Measurements from ENCODE around the gene ZFP82. TPM values are rescaled to one million over a fixed set of nuclear protein-coding genes. Genes with fewer than 3 reads are reported as not detected.

The ZFP82 gene
- 5.7 TPM for polyA plus RNA-seq (2013, experiment 1 of 2; ENCODE audit: insufficient read length)
- 5.7 TPM for polyA plus RNA-seq (2013, experiment 2 of 2; ENCODE audit: insufficient read length)

DNA sequence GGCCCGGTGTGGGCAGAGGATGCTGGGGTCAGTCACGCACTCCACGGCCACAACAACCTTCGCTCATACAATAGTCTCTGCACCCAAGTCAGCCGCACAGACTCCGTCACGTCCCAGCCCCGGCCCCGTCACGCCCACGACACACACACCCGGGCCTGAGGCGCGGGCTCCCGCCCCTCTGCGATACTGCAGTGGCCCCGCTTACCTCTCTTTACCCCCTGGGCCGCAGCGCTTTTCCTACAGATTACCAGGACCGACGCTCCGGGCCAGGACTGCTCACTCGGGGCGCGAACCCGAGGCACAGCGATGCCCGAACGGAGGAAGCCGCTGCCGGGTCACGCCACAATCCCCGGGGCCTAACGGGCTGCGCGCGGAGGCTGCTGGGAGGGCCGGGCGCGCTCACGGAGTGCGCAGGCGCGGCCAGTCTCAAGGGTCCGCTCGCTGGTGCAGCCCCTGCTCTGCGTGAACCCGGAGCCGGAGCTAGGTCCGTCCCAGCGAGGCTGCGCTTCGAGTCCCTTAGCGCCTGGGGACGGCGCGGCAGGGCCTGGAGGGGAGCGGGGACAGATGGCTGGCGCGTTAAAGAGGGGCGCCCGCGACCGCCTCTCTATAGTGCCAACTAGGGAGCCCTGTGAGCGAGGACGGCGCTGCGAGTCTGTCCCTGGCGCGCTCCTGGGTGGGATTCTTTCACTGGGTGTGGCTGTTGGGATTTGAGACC, at the start of gene ZFP82:
Gene ZFP82, minus strand, starts transcription at position 358 of the 715 bp plus-strand sequence. CDS start 8,855 bp downstream, outside the sequence.
- peak; percentile 88 for DNase-seq

DNA sequence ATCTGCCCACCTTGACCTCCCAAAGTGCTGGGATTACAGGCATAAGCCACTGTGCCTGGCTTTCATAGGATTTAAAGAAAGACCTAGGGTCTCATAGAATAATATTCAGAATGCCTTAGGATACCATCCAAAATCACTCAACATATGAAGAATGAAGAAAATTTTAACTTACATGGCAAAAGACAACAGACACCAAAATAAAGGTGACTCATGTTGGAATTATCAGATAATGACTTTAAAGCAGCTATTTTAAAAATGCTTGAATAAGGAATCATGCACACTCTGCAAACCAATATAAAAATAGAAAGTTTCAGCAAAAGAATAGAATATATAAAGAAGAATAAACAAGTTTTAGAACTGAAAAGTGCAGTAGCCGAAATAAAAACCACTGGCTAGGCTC, 41.6 kb upstream of the ZFP82 start:
- peak; percentile 1 for DNase-seq

DNA sequence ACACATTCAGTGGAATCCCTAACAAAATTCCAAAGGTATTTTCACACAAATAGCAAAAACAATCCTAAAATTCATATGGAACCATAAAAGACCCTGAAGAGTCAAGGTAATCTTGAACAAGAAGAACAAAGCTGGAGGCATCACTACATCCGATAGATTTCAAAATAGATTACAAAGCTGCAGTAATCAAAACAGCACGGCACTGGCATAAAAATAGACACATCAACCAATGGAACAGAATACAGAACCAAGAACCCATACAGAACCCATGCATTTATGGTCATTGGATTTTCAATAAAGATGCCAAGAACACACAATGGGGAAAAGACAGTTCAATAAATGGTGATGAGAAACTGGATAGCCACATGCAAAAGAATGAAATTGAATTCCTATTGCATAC, 38.4 kb upstream of the ZFP82 start:
- DNase-seq: no peak

DNA sequence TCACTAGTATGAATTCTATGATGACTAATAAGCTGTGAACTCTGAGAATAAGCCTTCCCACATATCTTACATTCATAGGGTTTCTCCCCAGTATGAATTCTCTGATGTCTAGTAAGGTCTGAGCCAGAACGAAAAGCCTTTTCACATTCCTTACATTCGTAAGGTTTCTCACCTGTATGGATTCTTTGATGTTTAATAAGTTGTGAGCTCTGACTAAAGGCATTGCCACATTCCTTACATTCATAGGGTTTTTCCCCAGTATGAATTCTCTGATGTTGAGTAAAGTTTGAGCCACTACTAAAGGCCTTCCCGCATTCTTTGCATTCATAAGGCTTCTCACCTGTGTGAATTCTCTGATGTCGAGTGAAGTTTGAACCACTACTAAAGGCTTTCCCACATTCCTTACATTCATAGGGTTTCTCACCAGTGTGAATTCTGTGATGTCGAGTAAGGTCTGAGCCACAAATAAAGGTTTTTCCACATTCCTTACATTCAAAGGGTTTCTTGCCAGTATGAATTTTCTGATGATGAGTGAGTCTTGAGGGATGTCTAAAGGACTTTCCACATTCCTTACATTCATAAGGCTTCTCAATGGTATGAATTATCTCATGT, 30.7 kb upstream of the ZFP82 start:
- DNase-seq: peak; percentile 1

DNA sequence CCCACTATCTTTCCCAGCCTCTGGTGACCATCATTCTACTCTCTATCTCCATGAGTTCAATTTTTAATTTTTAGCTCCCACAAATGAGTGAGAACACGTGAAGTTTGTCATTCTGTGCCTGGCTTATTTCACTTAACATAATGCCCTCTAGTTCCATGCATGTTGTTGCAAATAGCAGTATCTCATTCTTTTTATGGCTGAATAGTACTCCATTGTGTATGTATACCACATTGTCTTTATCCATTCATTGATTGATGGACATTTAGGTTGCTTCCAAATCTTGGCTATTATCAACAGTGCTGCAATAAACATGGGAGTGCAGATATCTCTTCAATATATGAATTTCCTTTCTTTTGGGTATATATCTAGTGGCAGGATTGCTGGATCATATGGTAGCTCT, 22.9 kb upstream of the ZFP82 start:
- no peak for DNase-seq

DNA sequence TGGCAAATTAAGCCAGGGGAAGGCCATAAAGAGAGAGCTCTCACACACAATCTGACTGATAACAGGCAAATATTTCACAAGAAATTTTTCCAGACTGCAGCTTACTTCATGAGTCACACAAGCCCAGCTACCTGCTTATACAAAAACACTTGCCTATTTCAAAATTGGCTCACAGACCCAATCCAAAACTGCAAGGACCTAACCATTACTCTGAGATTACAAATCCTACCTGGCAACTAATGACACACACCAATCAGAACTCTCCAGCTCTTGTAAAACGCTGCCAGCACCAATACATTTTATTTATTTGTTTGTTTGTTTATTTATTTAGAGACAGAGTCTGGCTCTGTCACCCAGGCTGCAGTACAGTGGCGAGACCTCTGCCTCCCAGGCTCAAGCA, 18.1 kb upstream of the ZFP82 start:
- DNase-seq: no peak

DNA sequence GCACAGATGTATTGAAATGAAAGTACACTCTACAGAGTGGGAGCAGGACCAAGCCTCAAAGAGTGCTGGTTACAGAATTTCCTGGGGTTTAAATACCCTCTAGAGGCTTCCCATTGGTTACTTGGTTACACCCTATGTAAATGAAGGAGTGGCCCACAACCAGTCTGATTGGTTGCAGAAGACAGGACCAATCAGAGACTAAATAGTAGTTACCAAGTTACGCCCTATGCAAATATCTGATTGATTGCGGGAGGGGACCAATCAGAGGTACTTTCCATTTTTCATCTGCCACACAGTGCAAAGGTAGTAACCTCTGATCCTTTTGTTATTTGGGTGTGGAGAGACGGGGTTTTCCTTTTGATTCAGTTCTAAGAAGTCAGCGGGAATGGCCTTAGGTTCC, 5.5 kb upstream of the ZFP82 start:
- DNase-seq: no peak

DNA sequence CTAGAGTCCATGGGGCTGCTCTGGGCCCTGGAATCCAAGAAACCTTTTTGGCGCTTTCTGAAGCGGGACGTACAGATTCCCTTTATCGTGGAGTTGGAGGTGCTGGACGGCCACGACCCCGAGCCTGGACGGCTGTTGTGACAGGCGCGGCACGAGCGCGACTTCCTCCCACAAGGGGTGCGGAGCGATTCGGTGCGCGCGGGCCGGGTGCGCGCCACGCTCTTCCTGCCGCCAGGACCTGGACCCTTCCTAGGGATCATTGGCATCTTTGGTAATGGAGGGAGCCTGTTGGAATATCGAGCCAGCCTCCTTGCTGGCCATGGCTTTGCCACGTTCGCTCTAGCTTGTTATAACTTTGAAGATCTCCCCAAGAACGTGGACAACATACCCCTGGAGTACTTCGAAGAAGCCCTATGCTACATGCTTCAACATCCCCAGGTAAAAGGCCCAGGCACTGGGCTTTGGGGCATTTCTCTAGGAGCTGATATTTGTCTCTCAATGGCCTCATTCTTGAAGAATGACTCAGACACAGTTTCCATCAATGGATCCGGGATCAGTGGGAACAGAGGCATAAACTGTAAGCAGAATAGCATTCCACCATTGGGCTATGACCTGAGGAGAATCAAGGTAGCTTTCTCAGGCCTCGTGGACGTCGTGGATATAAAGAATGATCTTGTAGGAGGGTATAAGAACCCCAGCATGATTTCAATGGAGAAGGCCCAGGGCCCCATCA, 3.5 kb upstream of the ZFP82 start:
- DNase-seq: peak; percentile 4

DNA sequence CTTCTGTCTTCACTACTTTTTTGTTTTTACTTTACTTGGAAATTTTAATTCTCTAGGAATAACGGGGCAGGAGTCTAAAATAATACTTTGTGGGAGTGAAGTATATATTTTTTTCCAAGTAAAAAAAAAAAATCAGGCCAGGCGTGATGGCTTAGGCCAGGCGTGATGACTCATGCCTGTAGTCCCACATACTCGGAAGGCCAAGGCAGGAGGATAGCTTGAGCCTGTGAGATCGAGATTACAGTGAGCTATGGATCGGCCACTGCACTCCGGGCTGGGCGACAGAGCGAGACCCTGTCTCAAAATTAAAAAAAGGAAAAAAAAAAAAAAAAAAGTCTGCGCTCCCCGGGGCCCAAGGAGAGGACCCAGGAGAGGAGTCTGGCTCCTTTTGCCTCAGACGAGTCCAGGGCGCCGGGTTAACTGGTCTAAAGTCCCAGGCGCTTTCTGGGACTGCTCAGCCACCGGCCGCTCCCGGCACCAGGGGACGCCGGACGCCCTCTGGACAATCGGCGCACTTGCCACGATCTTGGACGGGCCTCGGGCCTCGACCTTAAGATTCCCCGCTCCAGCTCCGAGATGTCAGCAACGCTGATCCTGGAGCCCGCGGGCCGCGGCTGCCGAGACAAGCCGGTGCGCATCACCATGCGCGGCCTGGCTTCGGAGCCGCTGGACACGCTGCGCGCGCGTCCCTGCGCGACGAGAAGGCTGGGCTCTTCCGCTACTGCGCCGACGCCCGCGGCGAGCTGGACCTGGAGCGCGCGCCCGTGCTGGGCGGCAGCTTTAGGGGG, 2.7 kb upstream of the ZFP82 start:
- DNase-seq: peak; percentile 36

DNA sequence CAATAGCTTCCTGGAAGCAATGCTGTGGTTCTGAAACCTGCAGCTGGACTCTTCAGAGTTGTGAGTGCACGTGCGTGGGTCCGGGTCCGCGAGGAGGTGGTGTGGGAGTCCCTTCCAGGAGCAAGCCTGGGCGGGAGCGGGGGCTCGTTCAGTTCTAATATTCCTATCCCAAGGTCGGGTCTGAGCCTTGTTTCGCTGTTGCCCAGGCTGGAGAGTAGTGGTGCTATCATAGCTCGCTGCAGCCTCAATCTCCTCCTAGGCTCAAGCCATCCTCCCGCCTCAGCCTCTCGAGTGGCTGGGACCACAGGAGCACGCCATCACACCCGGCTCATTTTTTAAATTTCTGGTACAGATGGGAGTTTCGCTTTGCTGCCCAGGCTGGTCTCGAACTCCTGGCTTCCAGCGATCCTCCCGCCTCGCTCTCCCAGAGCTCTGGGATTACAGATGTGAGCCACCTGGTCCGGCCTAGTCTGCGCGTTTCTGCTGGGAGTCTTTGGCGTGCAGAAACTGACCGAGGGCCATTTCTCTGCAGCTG, 625 bp downstream of the ZFP82 start:
- no peak for DNase-seq

DNA sequence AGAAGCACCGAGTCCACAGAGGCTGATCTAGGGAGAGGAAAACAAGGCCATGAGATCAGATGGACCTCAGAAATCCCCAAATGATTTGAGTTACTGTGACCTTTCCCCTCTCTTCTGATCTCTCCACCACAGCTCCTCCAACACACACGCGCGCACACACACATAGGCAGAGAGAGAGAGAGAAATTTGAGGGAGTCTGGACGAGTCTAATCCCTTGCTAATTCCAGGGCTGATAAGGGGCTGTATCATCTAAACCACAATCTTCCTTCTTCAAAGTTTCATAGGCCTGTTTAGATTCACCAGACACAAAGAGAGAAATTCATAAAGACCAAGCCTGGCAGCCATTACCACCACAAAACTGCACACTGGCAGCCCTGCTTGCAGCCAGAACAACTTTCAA, 8.6 kb downstream of the ZFP82 start:
- DNase-seq: no peak

DNA sequence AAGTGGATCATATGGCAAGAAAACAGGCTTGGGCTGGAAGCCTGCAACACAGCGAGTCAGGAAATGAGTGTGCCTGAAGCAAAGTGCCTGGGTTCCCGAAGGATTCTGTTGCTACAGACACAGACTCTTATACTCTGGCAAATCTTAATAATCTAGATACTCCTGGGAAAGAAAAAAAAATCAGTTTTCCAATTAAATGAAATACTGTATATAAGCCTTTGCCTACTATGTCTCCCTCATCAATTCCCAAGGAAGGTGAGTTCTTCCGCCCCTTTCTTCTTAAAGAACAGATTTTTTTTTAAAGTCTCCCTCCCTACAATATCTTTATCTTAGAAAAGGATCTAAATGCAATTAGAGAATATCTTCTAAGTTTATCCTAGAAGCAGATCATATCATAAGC, 10.3 kb downstream of the ZFP82 start:
- DNase-seq: no peak

DNA sequence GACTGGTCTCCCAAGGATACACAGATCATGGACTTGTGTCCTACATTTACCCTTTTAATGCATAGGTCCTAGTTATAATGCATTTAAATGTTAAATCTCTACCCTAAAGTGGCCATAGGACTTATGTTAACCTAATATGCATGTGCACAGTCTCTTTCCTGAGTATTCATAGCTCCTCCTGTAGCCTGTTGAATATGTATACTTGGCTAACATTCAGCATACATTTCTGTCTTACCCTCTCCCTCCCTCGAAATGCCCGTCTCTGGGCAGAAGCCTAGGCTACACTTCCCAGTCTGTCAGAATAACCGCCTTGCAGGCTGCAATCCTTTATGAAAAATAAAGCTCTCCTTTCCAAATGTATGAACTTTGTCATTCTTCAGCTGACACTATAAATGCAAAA, 13.9 kb downstream of the ZFP82 start:
- DNase-seq: no peak

DNA sequence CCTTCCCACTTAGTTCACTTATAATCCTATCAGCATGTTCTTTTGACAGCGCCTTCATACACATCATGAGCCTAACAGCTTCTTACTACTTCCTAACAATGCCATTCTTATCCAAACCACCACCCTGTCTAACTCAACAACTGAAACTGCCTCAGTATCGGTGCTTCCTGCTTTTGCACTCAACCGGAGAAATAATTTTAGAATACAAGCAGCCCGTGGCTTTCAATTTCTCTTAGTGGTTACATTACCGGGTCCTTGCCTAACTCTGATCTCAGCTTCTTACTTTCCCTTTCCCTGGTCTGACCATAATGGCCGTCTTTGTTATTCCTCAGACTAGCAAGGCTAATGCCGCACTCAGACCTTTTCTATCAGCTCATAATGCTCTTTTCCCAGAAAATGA, 17.0 kb downstream of the ZFP82 start:
- no peak for DNase-seq

DNA sequence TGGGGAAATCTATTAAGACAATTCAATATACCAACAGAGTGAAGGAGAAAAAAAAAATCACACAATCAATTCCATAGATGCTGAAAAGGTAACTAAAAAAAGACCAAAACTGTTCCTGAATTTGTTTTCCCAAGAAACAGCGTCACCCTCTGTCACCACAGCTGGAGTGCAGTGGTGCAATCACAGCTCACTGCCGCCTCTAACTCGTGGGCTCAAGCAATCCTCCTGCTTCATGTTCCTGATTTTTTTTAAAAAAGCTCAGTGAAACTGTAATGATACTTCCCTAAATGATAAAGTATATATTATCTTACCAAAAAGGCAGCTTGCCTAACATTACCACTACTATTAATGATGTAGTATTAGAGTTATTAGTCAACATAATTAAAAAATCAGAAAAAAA, 19.9 kb downstream of the ZFP82 start:
- no peak for DNase-seq

DNA sequence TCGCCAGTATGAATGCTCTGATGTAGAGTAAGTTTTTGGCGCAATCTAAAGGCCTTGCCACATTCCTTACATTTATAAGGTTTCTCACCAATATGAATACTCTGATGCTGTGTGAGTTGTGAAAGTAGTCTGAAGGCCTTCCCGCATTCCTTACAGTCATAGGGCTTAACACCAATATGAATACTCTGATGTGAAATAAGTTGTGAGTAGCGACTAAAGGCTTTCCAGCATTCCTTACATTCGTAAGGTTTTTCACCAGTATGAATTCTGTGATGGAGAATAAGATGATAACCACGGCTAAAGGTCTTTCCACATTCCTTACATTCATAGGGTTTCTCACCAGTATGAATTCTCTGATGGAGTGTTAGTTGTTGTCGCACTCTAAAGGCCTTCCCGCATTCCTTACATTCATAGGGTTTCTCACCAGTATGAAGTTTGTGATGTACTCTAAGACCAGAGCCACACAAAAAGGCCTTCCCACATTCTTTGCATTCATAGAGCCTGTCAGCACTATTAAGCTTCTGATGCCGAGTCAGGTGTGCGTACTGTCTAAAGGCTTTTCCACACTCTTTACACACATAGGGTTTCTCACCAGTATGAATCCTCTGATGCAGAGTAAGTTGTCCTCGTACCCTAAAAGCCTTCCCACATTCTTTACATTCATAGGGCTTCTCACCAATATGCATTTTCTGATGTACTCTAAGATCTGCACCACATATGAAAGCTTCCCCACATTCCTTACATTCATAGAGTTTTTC, 25.3 kb downstream of the ZFP82 start:
- no peak for DNase-seq

DNA sequence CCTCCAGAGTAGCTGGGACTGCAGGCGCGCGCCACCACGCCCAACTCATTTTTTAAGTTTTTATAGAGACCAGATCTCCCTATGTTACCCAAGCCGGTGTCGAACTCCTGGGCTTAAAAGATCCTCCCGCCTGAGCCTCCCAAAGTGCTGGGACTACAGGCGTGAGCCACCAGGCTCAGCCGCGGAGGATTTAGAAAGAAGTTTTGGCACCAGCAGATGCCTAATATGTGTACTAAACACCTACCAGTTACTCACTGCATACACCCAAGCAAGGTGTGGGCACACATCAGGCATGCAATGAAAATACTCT, 39.0 kb downstream of the ZFP82 start:
- no peak for DNase-seq

DNA sequence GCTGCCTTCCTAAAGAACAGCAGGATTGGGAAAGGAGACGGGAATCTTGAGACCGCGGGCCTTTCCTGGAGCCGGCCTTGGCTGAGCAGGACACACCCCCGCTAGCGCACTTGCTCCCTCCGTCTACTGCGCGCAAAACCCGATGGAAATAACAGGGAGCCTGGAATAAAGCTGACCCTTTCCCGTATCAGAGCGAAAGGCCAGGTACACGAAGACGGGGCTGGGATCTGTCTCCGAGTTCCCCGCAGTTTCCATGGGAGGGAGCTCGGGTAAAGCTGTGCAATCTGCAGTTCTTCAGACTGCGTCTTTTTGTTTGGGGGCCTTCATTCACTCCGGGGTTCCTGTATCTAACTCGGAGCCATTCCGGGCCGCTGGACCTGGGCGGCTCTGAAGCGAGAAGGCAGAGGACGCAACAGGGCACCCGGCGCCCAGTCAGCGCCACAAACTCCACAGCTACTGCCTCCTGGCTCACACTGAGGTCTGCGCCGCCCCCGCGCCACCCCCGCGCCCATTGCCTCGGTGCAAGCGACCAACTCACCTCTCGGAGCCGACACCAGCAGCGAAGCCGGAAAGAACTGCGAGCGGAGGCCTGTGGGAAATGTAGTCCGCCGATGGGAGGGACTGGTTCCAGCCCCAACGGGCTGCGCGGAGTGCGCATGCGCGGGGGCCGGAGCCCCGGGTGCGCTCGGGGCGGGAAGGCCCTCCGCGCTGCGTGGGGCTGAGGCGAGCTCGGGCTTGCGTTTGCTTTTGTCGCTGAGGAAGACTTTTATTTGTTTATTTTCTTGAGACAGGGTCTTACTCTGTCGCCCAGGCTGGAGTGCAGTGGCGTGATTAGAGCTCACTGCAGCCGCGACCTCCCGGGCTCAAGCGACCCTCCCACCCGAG, 39.6 kb downstream of the ZFP82 start, which contains the start of gene ZFP14:
Gene ZFP14, minus strand, starts transcription at position 577 of the 885 bp plus-strand sequence. CDS start 11,309 bp downstream, outside the sequence.
- peak; percentile 94 for DNase-seq

DNA sequence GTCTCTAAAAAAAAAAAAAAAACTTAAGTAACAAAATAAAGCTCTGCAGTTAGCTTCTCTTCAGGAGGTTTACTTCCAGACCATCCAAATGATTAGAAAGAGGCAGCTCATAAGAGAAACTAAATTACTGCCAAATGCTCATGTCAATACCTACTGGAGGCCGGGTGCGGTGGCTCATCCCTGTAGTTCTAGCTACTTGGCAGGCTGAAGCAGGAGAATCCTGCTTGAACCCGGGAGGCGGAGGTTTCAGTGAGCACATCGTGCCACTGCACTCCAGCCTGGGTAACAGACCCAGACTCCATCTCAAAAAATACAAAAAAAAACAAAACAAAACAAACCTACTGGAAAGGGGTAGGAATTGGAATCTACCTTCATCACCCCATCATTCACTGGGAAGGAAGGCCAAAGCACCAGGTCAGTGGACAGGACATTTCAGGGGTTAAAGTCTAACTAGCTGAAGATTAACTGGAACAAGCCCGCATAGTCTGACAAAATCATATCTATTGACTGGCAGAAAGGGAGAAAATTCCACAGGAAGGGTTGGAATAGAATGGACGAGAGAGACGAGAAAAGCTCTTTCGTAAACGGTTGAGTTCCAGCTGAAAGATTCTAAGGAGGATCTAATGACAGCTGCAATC, 40.8 kb downstream of the ZFP82 start:
- DNase-seq: no peak

DNA sequence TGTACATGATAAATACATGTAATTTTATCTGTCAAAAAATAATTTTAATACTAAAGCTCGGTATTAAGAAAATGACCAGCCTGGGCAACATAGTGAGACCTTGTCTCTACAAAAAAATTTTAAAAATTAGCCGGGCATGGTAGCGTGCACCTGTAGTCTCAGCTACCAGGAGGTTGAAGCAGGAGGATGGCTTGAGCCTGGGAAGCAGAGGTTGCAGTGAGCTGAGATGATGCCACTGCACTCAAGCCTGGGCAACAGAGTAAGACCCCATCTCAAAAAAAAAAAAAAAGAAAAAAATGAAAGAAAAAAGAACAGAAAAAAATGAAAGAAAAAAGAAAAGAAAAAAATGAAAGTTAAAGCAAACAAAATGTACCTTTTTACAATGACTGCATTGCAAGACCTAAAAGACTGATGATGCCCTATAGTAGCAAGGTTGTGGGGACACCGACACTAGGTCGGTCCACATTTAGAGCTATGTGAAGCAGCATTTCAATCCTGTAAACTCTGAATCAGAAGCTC, 44.7 kb downstream of the ZFP82 start:
- DNase-seq: no peak
